Tibial nerve (tissue), 4 donors: ENCODE data around the gene CALCR. TPM values are rescaled to one million over a fixed set of nuclear protein-coding genes. Genes with fewer than 3 reads are reported as not detected.

Source experiments
- DNase-seq, 2 donors: peaks; one replicate each; pipeline ENCODE4 v3.0.0-alpha.2; 2019; ENCODE audit warnings: low spot score in 2 of 2
- H3K27ac ChIP-seq, 4 donors: fragments of 200-600 bp; sonication (generic) in 3 of 4; one replicate each; pipeline ENCODE4 v1.5.1; 2017 to 2019; ENCODE audit warnings: mild to moderate bottlenecking in 1 of 4
- H3K27me3 ChIP-seq, 2 donors: fragments of 200-600 bp; sonication (generic) in 1 of 2; one replicate each; pipeline versions ENCODE4 v1.5.1 to v1.6.0; 2017 to 2019
- H3K36me3 ChIP-seq, 3 donors: fragments of 200-600 bp; sonication (generic); one replicate each; pipeline ENCODE4 v1.5.1; 2018 to 2019
- H3K4me1 ChIP-seq, 4 donors: fragments of 200-600 bp; sonication (generic) in 3 of 4; one replicate each; pipeline ENCODE4 v1.5.1; 2017 to 2019
- H3K4me3 ChIP-seq, 4 donors: fragments of 200-600 bp; sonication (generic) in 3 of 4; one replicate each; pipeline ENCODE4 v1.5.1; 2017 to 2019; ENCODE audit warnings: mild to moderate bottlenecking in 1 of 4, moderate library complexity in 1 of 4
- H3K9me3 ChIP-seq, 4 donors: fragments of 200-600 bp; sonication (generic) in 3 of 4; one replicate each; pipeline ENCODE4 v1.5.1; 2017 to 2019
- EP300 ChIP-seq, 2 donors: sonication (generic); formaldehyde crosslinking; IDR thresholded peaks; one replicate each; pipeline ENCODE4 v1.6.1; 2017; ENCODE audit warnings: antibody characterized with exemption in 2 of 2, mild to moderate bottlenecking in 1 of 2
- POLR2A ChIP-seq, 2 donors: fragments of 450-650 bp; IDR thresholded peaks; one replicate each; pipeline ENCODE4 v1.6.1; 2017; ENCODE audit warnings: antibody characterized with exemption in 2 of 2, mild to moderate bottlenecking in 2 of 2, moderate library complexity in 2 of 2
- WGBS, 2 donors: methylation state at CpG; one replicate each; pipeline ENCODE4 v1.1.5; 2018; 5-methylcytosine and 5-hydroxymethylcytosine counted together
- total RNA-seq, 4 donors: library from RNA; depleted of rRNA; stranded (reverse); fragments of >200 nt; gene quantifications; one replicate each; pipeline ENCODE4 v1.1.0, GENCODE V29; 2016
- TF ChIP-seq, protein P1 (sequence below), 5 experiments: fragments of 200-600 bp in 3 of 5; fragments of 450-650 bp in 2 of 5; sonication (generic) in 3 of 5; IDR thresholded peaks; one replicate each; pipeline ENCODE4 v1.5.1; 2016 to 2019; ENCODE audit warnings: antibody characterized with exemption in 5 of 5, mild to moderate bottlenecking in 3 of 5, moderate library complexity in 2 of 5

CALCR gene
- total RNA-seq, 4 donors from 2014 or later, result 0.66 TPM; not detected in 3

GRCh38 chr7:93463764-93464163, 110.8 kb downstream of the CALCR start:
- TF ChIP-seq POLR2A (IDR thresholded peaks at IDR 0.05), result no peak
- TF ChIP-seq EP300 (IDR thresholded peaks at IDR 0.05), result no peak
- TF ChIP-seq, protein P1, sequence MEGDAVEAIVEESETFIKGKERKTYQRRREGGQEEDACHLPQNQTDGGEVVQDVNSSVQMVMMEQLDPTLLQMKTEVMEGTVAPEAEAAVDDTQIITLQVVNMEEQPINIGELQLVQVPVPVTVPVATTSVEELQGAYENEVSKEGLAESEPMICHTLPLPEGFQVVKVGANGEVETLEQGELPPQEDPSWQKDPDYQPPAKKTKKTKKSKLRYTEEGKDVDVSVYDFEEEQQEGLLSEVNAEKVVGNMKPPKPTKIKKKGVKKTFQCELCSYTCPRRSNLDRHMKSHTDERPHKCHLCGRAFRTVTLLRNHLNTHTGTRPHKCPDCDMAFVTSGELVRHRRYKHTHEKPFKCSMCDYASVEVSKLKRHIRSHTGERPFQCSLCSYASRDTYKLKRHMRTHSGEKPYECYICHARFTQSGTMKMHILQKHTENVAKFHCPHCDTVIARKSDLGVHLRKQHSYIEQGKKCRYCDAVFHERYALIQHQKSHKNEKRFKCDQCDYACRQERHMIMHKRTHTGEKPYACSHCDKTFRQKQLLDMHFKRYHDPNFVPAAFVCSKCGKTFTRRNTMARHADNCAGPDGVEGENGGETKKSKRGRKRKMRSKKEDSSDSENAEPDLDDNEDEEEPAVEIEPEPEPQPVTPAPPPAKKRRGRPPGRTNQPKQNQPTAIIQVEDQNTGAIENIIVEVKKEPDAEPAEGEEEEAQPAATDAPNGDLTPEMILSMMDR (IDR thresholded peaks at IDR 0.05), result no peak
- no peaks in the 10 kb centered on the region for H3K4me1 ChIP-seq
- DNase-seq, result no peak
- no peak overlapping the region for H3K27ac ChIP-seq
- WGBS, 2 donors, result 88 to 93% methylated on average over 2 of the region's 2 CpGs
- no peaks in the 10 kb centered on the region for H3K9me3 ChIP-seq
- H3K36me3 ChIP-seq, result no peaks in the 10 kb centered on the region
- no peak overlapping the region for H3K4me3 ChIP-seq
- H3K27me3 ChIP-seq, result no peaks in the 10 kb centered on the region

GRCh38 chr7:93461350-93461749, 113.2 kb downstream of the CALCR start:
- no peak for TF ChIP-seq POLR2A (IDR thresholded peaks at IDR 0.05)
- TF ChIP-seq, protein P1 (IDR thresholded peaks at IDR 0.05), result peak in 2 of 5 experiments; percentile 17 to 29
- H3K36me3 ChIP-seq, result no peaks in the 10 kb centered on the region
- no peaks in the 10 kb centered on the region for H3K4me1 ChIP-seq
- 44 to 49% methylated on average over 2 of the region's 2 CpGs for WGBS, 2 donors
- no peak overlapping the region for H3K4me3 ChIP-seq
- DNase-seq, result no peak
- H3K27ac ChIP-seq, result no peak overlapping the region
- no peaks in the 10 kb centered on the region for H3K9me3 ChIP-seq
- no peaks in the 10 kb centered on the region for H3K27me3 ChIP-seq

DNA sequence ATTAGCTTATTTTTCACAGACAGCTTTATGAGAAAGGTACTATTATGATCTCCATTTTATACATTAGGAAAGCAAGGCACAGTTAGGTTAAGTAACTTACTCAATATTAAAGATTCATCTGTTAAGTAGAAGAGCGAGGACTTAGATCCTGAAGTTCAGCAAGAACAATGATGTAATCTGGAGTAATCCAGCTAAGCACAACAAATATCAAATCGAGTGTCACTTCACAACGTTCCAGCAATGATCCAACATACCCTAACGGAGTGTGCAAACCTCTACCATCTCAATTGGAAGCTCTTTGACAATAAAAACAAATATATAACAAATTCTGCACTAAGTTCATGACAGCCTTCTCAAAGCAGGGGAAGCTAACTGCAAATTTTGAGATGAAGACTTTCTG, 121.3 kb downstream of the CALCR start:
- TF ChIP-seq, protein P1 (IDR thresholded peaks at IDR 0.05), result no peak
- no peak for TF ChIP-seq EP300 (IDR thresholded peaks at IDR 0.05)
- no peak for TF ChIP-seq POLR2A (IDR thresholded peaks at IDR 0.05)
- no peaks in the 10 kb centered on the region for H3K27me3 ChIP-seq
- no peak for DNase-seq
- 66 to 80% methylated on average over 4 of the region's 4 CpGs for WGBS, 2 donors
- no peaks in the 10 kb centered on the region for H3K4me1 ChIP-seq
- no peaks in the 10 kb centered on the region for H3K36me3 ChIP-seq
- H3K27ac ChIP-seq, result no peak overlapping the region
- no peak overlapping the region for H3K4me3 ChIP-seq
- H3K9me3 ChIP-seq, result no peaks in the 10 kb centered on the region

- no peak for DNase-seq
- H3K9me3 ChIP-seq, result no peaks in the 10 kb centered on the region
- TF ChIP-seq, protein P1 (IDR thresholded peaks at IDR 0.05), result no peak
- TF ChIP-seq EP300 (IDR thresholded peaks at IDR 0.05) (no peak), POLR2A (IDR thresholded peaks at IDR 0.05) (no peak)
- WGBS, 2 donors, result 59 to 71% methylated on average over 1 of the region's 1 CpG
- H3K27ac ChIP-seq, result no peak overlapping the region
- H3K4me3 ChIP-seq, result no peak overlapping the region
- no peaks in the 10 kb centered on the region for H3K4me1 ChIP-seq
- no peaks in the 10 kb centered on the region for H3K27me3 ChIP-seq
- H3K36me3 ChIP-seq, result no peaks in the 10 kb centered on the region
These were observed 126.3 kb downstream of the CALCR start for GRCh38 chr7:93448176-93448575.

DNA sequence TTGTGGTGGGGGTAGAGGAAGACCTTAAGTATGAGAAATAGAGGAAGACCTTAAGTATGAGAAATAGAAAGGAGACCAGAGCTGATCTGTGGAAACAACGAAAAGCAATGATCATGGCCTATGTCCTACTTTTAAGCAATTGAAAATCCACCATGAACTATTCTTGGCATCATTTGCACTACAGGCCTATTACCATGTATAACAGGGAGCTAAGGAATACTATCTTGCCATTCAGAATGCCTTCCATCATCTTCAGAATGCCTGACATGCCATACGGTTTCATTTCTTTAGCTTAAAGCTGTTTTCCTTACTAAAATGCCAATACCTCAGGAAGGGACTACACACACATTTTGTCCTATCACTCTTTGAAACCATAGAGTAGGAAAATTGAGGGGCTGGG, 127.0 kb downstream of the CALCR start:
- H3K9me3 ChIP-seq, result no peaks in the 10 kb centered on the region
- no peak overlapping the region for H3K4me3 ChIP-seq
- H3K36me3 ChIP-seq, result no peaks in the 10 kb centered on the region
- no peak for TF ChIP-seq EP300 (IDR thresholded peaks at IDR 0.05)
- no peak for DNase-seq
- H3K4me1 ChIP-seq, result no peaks in the 10 kb centered on the region
- 80 to 89% methylated on average over 2 of the region's 2 CpGs for WGBS, 2 donors
- no peaks in the 10 kb centered on the region for H3K27me3 ChIP-seq
- H3K27ac ChIP-seq, result no peak overlapping the region
